Fibroblast of mammary gland (primary cell): ENCODE measurements around the gene KRT25.

Experiments used
- DNase-seq: peaks from one replicate; pipeline ENCODE4 v3.0.0-alpha.2; 2010; ENCODE audit warnings: low read depth
- H3K4me3 ChIP-seq: 2 replicates; pipeline ENCODE4 v1.5.1; 2011; ENCODE audit warnings: low read depth, mild to moderate bottlenecking, low read length, moderate library complexity; ENCODE audit not compliant: control insufficient read depth
- TF ChIP-seq, protein P1 (sequence below): conservative IDR thresholded peaks from 2 replicates; pipeline ENCODE4 v1.5.1; 2011; ENCODE audit warnings: low read depth, low read length, inconsistent platforms; ENCODE audit not compliant: control insufficient read depth, insufficient read depth

Gene KRT25

DNA sequence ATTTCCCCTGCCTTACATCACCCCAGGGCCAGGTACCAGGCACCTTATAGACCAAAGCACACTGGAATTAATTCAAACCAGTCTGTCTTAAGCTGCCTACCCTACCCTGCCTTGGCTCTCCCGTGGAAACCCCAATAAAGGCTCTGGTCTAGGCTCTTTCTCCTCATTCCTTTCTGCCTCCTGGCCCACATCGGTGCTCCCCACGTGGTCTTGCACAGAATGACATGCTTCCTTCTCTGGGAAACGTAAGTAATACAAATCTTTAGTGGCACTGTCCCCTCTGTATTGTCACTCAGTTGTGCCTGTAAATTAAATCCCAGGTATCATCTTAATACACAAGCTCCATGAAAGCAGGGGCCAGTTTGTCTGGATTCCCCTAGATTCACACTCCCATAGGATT, 16.6 kb downstream of the KRT25 start:
- DNase-seq = no peak
- TF ChIP-seq, protein P1, sequence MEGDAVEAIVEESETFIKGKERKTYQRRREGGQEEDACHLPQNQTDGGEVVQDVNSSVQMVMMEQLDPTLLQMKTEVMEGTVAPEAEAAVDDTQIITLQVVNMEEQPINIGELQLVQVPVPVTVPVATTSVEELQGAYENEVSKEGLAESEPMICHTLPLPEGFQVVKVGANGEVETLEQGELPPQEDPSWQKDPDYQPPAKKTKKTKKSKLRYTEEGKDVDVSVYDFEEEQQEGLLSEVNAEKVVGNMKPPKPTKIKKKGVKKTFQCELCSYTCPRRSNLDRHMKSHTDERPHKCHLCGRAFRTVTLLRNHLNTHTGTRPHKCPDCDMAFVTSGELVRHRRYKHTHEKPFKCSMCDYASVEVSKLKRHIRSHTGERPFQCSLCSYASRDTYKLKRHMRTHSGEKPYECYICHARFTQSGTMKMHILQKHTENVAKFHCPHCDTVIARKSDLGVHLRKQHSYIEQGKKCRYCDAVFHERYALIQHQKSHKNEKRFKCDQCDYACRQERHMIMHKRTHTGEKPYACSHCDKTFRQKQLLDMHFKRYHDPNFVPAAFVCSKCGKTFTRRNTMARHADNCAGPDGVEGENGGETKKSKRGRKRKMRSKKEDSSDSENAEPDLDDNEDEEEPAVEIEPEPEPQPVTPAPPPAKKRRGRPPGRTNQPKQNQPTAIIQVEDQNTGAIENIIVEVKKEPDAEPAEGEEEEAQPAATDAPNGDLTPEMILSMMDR = no peak
- H3K4me3 ChIP-seq = no peak overlapping the region

DNA sequence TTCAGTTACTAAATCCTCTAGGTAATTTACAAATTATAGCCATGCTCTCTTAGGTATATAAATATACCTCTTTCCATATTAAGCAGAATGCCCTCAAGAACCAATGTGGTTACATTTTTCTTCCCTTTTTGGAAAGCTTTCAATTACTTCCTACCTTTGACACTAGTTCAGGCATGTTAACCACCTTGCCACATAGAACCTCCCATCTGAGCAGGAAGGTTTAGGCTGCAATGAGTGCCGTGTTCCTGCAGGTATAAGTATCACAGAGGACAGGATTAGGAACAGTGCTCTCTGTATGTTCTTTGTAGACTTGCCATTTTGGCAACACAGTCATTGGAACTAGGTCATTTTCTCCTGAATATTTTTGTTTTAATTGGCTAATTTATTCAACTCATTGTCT, 20.1 kb downstream of the KRT25 start:
- TF ChIP-seq, protein P1 = no peak
- H3K4me3 ChIP-seq = no peak overlapping the region
- DNase-seq = no peak

DNA sequence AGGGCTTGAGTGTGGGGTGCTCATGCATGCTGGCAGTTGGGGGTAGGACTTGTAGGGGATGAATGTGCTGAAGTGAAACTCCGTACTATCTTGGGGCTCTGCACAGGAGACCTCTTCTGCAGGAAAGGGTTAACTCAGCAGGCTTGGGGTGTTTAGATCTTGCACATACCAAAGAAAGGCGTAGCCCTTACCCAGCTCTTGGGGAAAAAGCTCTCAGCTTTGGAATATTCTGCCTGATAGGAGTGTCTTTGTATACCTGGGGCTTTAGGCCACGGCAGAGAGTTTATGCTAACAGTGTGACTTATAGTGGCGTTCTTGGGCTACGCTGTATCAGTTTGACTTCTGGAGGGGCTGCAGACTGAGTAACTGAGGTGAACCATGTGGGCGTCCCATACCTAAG, 21.1 kb downstream of the KRT25 start:
- H3K4me3 ChIP-seq = no peak overlapping the region
- no peak for DNase-seq
- TF ChIP-seq, protein P1 = no peak

DNA sequence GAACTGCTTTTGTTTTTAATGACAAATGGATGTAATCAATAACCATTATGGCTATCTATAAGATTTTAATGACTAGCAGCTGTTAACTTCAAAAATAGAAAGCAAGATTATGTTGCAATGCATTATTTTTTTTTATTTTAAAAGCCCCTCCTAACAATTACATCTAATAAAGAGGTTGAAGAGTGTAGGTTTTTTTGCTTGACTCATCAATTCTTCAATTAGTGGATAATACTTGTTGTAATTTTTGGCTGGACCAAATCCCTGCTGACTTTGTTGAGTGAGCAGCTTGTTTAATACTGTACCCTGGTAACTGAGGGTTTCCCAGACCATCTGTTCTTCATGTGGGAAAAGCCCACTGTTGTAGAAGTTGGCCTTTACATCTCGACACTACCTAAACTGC, 24.2 kb downstream of the KRT25 start:
- DNase-seq = no peak

DNA sequence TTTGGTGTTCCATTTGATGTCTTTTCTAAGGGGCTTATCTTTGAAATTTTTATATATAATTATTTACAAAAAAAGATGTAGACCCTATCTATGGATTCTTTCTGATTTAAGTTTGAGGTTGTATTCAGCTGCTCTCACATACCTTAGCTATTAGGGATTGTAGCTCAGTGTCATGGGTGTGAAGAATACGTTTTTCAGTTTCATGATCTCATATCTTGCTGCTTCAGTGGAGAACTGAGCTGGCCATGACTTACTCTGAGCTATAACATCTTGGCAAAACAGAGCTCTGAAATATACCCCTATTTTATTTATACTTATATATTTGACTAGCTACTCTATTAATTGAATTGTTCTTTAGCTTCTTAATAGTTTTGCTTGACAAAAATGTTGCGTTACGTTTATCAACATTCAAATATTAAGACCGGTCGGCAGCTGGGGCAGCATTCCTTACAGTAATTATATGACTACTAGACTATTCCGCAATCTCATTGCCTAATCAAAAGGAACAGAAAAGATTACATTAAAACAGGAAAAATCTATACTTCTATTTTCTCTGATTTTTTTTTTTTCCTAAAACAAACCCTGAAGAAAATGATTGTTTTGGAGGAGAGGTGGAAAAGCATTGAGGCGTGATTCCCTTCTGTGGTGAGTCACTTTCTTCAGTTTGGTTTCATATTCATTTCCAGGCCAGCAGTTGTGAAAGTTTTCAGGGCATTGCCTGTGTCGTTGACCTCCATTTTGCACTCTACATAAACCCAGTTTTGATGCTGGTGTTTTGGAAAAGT, 27.5 kb downstream of the KRT25 start:
- H3K4me3 ChIP-seq = no peak overlapping the region
- DNase-seq = peak; percentile 32
- TF ChIP-seq, protein P1 = no peak

More for the DNA sequence above, 24.2 kb downstream of the KRT25 start:
- TF ChIP-seq, protein P1 = no peak
- no peak overlapping the region for H3K4me3 ChIP-seq

DNA sequence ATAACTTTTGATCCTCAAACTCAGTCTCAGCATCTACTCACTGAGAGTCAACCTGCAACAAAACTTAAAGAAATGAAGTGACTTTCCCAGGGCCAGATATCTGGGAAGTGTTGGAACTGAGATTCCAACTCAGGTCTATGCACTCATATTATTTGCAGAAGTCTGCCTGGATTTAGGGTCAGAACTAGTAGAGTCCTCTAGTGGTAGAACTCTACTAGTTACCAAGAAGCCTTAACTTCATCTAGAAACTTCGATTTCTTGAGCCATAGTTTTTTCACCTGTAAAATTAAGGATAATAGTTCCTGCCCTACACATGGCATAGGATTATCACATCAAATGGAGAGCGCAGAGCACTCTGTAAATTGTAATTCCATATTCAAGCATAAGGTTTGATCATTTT, 28.2 kb downstream of the KRT25 start:
- TF ChIP-seq, protein P1 = peak; percentile 43
- peak; percentile 25 for DNase-seq

More for the DNA sequence above, 28.2 kb downstream of the KRT25 start:
- no peak overlapping the region for H3K4me3 ChIP-seq
